ENCODE measurements around the gene ZNF576. TPM values are rescaled to one million over a fixed set of nuclear protein-coding genes. Genes with fewer than 3 reads are reported as not detected.
"Not testable (repeated sequence)": the region's sequence is repeated elsewhere in the genome, so short reads cannot be mapped to it uniquely, and the experiment has no call there.

ZNF576 gene, protein sequence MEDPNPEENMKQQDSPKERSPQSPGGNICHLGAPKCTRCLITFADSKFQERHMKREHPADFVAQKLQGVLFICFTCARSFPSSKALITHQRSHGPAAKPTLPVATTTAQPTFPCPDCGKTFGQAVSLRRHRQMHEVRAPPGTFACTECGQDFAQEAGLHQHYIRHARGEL
- 14.5 and 14.8 TPM in 2 replicates for total RNA-seq

DNA sequence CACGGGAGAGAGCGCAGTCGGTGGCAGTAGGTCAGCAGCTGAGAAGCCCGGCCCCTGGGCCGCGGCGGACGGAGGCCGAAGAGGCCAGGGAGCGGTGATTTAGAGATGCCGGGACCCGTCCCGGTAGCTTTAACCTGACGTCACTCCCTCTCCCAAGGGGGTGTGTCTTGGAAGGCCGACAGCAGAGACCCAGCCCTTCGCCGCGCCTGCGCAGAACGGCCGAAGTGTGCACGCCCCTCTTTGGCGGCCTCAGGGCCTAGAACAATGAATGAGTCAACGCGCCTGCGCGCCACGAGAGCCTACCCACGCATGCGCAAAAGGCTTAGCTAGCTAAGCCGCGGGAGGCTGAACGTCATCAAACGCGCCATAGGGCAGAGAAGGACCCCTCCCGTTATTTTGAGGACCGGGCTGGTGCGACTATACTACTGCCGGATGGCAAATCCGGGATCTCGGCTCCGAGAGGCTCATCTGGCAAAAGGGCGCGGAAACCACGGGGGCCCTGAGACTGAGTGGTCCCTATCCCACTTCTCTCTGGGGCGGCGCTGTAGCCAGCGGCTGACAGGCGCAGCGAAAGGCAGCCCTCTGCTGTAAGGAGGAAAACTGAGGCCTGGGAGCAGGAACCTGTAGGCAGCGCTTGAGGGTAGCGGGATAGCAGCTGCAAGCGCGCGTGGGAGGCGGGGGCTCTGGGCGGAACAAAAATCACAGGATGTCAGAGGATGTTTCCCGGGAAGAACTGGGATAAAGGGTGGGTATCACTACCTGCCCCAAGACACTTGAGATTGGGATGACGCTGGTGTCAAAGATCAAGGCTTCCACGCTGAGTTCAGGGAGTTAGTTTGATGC is at the start of gene ZNF576, which contains the start of gene IRGQ:
Gene ZNF576 (plus strand): TSS at position 597 of the 843 bp plus-strand sequence. CDS start 514 bp downstream, outside the sequence.
Gene IRGQ (minus strand): TSS at position 136 of the 843 bp plus-strand sequence. CDS start 796 bp downstream, outside the sequence.
- intact Hi-C loops (cut with micrococcal nuclease): loop anchor here (1.0 to 10.0 kb wide), 11 partner anchors 16 to 189 kb away; partner anchors contain the start of genes KCNN4, PHLDB3, PINLYP and XRCC1
- peaks cover 46% of the 10 kb centered on the region for H3K36me3 Mint-ChIP-seq (ENCODE audit: low read depth)
- H3K9me3 Mint-ChIP-seq: no peaks in the 10 kb centered on the region
- peaks cover 27% of the 10 kb centered on the region for H3K4me1 Mint-ChIP-seq (ENCODE audit: low read depth)
- peak within 1 kb of the TSS; percentile 91 for H3K27ac Mint-ChIP-seq
- no peaks in the 10 kb centered on the region for H3K27me3 Mint-ChIP-seq (ENCODE audit: low read depth)
- H3K4me3 Mint-ChIP-seq (ENCODE audit: low read depth): peak within 1 kb of the TSS; percentile 91
- peak; percentile 100 for DNase-seq (ENCODE audit: low spot score)

- H3K9me3 Mint-ChIP-seq; H3K27ac Mint-ChIP-seq; intact Hi-C loops (cut with micrococcal nuclease); H3K4me3 Mint-ChIP-seq (ENCODE audit: low read depth); H3K4me1 Mint-ChIP-seq (ENCODE audit: low read depth); H3K27me3 Mint-ChIP-seq (ENCODE audit: low read depth); DNase-seq (ENCODE audit: low spot score): not testable (repeated sequence)
- H3K36me3 Mint-ChIP-seq (ENCODE audit: low read depth): peaks cover 37% of the 10 kb centered on the region
Observed at GRCh38 chr19:43547926-43548325, 48.5 kb upstream of the ZNF576 start.

DNA sequence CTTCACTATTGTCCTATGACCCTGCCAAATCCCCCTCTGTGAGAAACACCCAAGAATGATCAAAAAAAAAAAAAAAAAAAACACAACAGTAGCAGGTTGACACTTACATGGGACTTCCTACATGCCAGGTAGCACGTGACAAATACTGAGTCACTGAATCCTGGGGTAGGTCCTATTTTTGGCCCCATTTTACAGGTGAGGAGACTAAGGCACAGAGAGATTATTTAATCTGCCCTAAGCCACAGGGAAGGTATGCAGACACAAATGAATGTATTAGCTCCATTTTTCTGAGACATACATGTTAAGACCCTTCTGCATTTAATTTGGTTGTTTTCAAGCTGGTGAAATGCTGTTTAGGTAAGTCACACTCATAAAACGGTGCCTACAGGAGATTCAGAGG is 47.7 kb upstream of the ZNF576 start:
- no peaks in the 10 kb centered on the region for H3K9me3 Mint-ChIP-seq
- H3K27ac Mint-ChIP-seq: no peak overlapping the region
- H3K4me1 Mint-ChIP-seq (ENCODE audit: low read depth): no peaks in the 10 kb centered on the region

GRCh38 chr19:43551399-43552197 is 44.8 kb upstream of the ZNF576 start:
- Mint-ChIP-seq H3K4me1 (ENCODE audit: low read depth) (peaks cover 5% of the 10 kb centered on the region), H3K4me3 (ENCODE audit: low read depth) (no peak overlapping the region), H3K27ac (no peak overlapping the region), H3K9me3 (no peaks in the 10 kb centered on the region), H3K27me3 (ENCODE audit: low read depth) (no peaks in the 10 kb centered on the region), H3K36me3 (ENCODE audit: low read depth) (peaks cover 31% of the 10 kb centered on the region)
- intact Hi-C loops (cut with micrococcal nuclease): no loop called here
- DNase-seq (ENCODE audit: low spot score): no peak

More for the DNA sequence above, 47.7 kb upstream of the ZNF576 start:
- no peak overlapping the region for H3K4me3 Mint-ChIP-seq (ENCODE audit: low read depth)
- intact Hi-C loops (cut with micrococcal nuclease): no loop called here
- H3K27me3 Mint-ChIP-seq (ENCODE audit: low read depth): no peaks in the 10 kb centered on the region
- peaks cover 29% of the 10 kb centered on the region for H3K36me3 Mint-ChIP-seq (ENCODE audit: low read depth)
- no peak for DNase-seq (ENCODE audit: low spot score)

DNA sequence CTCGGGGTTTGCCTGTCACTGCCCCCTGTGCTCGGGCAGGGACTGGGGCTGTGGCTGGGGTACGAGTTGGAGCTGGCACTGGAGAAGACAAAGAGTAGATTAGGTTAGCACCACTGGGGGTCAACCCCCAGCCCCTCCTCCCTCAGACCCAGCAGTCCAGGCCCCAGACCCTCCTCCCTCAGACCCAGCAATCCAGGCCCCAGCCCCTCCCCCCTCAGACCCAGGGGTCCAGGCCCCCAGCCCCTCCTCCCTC is 44.3 kb upstream of the ZNF576 start:
- DNase-seq (ENCODE audit: low spot score): no peak
- intact Hi-C loops (cut with micrococcal nuclease): no loop called here
- H3K27ac Mint-ChIP-seq: no peak overlapping the region

GRCh38 chr19:43552616-43553015 is 43.8 kb upstream of the ZNF576 start:
- DNase-seq (ENCODE audit: low spot score): no peak
- Mint-ChIP-seq H3K36me3 (ENCODE audit: low read depth) (peaks cover 35% of the 10 kb centered on the region), H3K27me3 (ENCODE audit: low read depth) (no peaks in the 10 kb centered on the region), H3K27ac (no peak overlapping the region), H3K4me1 (ENCODE audit: low read depth) (peaks cover 5% of the 10 kb centered on the region), H3K9me3 (no peaks in the 10 kb centered on the region), H3K4me3 (ENCODE audit: low read depth) (no peak overlapping the region)
- intact Hi-C loops (cut with micrococcal nuclease): no loop called here

More for the DNA sequence above, 44.3 kb upstream of the ZNF576 start:
- no peak overlapping the region for H3K4me3 Mint-ChIP-seq (ENCODE audit: low read depth)
- H3K4me1 Mint-ChIP-seq (ENCODE audit: low read depth): peaks cover 5% of the 10 kb centered on the region
- peaks cover 31% of the 10 kb centered on the region for H3K36me3 Mint-ChIP-seq (ENCODE audit: low read depth)
- H3K9me3 Mint-ChIP-seq: no peaks in the 10 kb centered on the region
- no peaks in the 10 kb centered on the region for H3K27me3 Mint-ChIP-seq (ENCODE audit: low read depth)

- no peak for DNase-seq (ENCODE audit: low spot score)
- intact Hi-C loops (cut with micrococcal nuclease): loop anchor here (2.0 kb wide), 1 partner anchor 41 kb away; no protein-coding TSS in a partner anchor
- Mint-ChIP-seq H3K4me3 (ENCODE audit: low read depth) (no peak overlapping the region), H3K4me1 (ENCODE audit: low read depth) (peaks cover 5% of the 10 kb centered on the region), H3K36me3 (ENCODE audit: low read depth) (peaks cover 38% of the 10 kb centered on the region), H3K9me3 (no peaks in the 10 kb centered on the region), H3K27ac (no peak overlapping the region), H3K27me3 (ENCODE audit: low read depth) (no peaks in the 10 kb centered on the region)
Observed at GRCh38 chr19:43553656-43554055, 42.7 kb upstream of the ZNF576 start.

DNA sequence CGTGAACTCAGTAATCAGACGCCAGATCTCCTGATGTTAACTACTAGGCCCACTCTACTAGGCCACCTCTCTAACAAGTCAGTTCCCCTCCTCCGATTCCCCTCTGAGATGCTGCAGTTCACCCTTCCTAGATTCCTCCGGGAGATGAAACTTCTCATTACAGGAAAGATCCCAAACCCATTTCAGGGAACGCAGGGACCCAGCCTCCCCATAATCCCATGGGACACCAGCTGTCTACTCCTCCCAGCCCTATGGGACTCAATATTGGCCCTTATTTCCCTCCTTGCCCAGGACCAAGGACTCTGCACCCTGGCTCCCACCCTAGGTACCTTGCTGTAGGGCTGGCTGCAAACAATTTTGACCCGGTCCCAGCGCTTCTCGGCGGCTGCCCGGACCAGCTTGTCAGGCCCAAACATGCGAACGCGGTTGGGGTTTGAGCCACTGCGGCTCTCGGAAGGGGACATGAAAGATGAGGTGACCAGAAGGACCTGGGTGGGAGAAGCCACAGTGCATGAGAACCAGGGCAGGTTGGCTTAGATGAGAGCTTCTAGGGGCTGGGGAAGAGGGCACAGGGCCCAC is 42.0 kb upstream of the ZNF576 start:
- intact Hi-C loops (cut with micrococcal nuclease): loop anchor here (2.0 kb wide), 1 partner anchor 40 kb away; no protein-coding TSS in a partner anchor
- H3K4me3 Mint-ChIP-seq (ENCODE audit: low read depth): no peak overlapping the region
- H3K36me3 Mint-ChIP-seq (ENCODE audit: low read depth): peaks cover 39% of the 10 kb centered on the region
- peaks cover 5% of the 10 kb centered on the region for H3K4me1 Mint-ChIP-seq (ENCODE audit: low read depth)
- H3K27me3 Mint-ChIP-seq (ENCODE audit: low read depth): no peaks in the 10 kb centered on the region
- no peak for DNase-seq (ENCODE audit: low spot score)
- no peak overlapping the region for H3K27ac Mint-ChIP-seq
- H3K9me3 Mint-ChIP-seq: no peaks in the 10 kb centered on the region

- Mint-ChIP-seq H3K27me3 (ENCODE audit: low read depth) (no peaks in the 10 kb centered on the region), H3K4me3 (ENCODE audit: low read depth) (no peak overlapping the region), H3K27ac (peak overlapping the region; percentile 10), H3K36me3 (ENCODE audit: low read depth) (peaks cover 36% of the 10 kb centered on the region), H3K9me3 (no peaks in the 10 kb centered on the region), H3K4me1 (ENCODE audit: low read depth) (peaks cover 5% of the 10 kb centered on the region)
- peak; percentile 72 for DNase-seq (ENCODE audit: low spot score)
- intact Hi-C loops (cut with micrococcal nuclease): loop anchor here (2.0 kb wide), 1 partner anchor 40 kb away; no protein-coding TSS in a partner anchor
Observed at GRCh38 chr19:43555185-43555770, 41.1 kb upstream of the ZNF576 start.

- intact Hi-C loops (cut with micrococcal nuclease): no loop called here
- Mint-ChIP-seq H3K36me3 (ENCODE audit: low read depth) (peaks cover 36% of the 10 kb centered on the region), H3K27me3 (ENCODE audit: low read depth) (no peaks in the 10 kb centered on the region), H3K9me3 (no peaks in the 10 kb centered on the region), H3K4me3 (ENCODE audit: low read depth) (no peak overlapping the region), H3K27ac (peak overlapping the region; percentile 25), H3K4me1 (ENCODE audit: low read depth) (peaks cover 30% of the 10 kb centered on the region)
- no peak for DNase-seq (ENCODE audit: low spot score)
Observed at GRCh38 chr19:43560687-43561086, 35.7 kb upstream of the ZNF576 start.

GRCh38 chr19:43561139-43561970 is 35.0 kb upstream of the ZNF576 start:
- intact Hi-C loops (cut with micrococcal nuclease): no loop called here
- H3K27me3 Mint-ChIP-seq (ENCODE audit: low read depth): no peaks in the 10 kb centered on the region

More at GRCh38 chr19:43561139-43561970, 35.0 kb upstream of the ZNF576 start:
- DNase-seq (ENCODE audit: low spot score): no peak
- Mint-ChIP-seq H3K4me3 (ENCODE audit: low read depth) (no peak overlapping the region), H3K27ac (peak overlapping the region; percentile 66), H3K4me1 (ENCODE audit: low read depth) (peaks cover 30% of the 10 kb centered on the region), H3K9me3 (no peaks in the 10 kb centered on the region), H3K36me3 (ENCODE audit: low read depth) (peaks cover 36% of the 10 kb centered on the region)
